H1 (cell line): ENCODE data around the gene MARK4. TPM values are rescaled to one million over a fixed set of nuclear protein-coding genes. Genes with fewer than 3 reads are reported as not detected.

Experiments used
- CTCF ChIA-PET: fragments of 300-600 bp; sonication (Branson Sonifier 250); formaldehyde crosslinking; loops from one replicate; lab custom pipeline; 2021; ENCODE audit not compliant: partially characterized antibody; lab: Charles Lee
- POLR2A ChIA-PET: fragments of 300-600 bp; sonication (Branson Sonifier 250); formaldehyde crosslinking; loops from one replicate; lab custom pipeline; 2021; ENCODE audit warnings: inconsistent platforms; ENCODE audit not compliant: partially characterized antibody; lab: Charles Lee
- DNase-seq, 2 experiments: peaks; one replicate each; pipeline versions ENCODE4 v3.0.0 to v3.0.0-alpha.2; 2010 to 2022; ENCODE audit warnings: low spot score in 2 of 2, low read depth in 1 of 2, mixed read lengths in 1 of 2
- FAIRE-seq: peaks from 2 replicates; lab custom pipeline; 2011; peaks lifted over from hg19 to GRCh38; lab: Jason Lieb, UNC
- H2AFZ ChIP-seq: 2 replicates; pipeline ENCODE4 v1.8.1; 2012; ENCODE audit warnings: low read length, inconsistent platforms
- H2AK5ac ChIP-seq: 2 replicates; pipeline ENCODE4 v1.6.1; 2013; ENCODE audit warnings: low read depth, low read length
- H2BK120ac ChIP-seq: replicated peaks from 2 replicates; pipeline ENCODE3; 2013; ENCODE audit warnings: low read depth, low read length, inconsistent platforms
- H2BK12ac ChIP-seq: 2 replicates; pipeline ENCODE4 v1.6.1; 2013; ENCODE audit warnings: low read depth, low read length
- H2BK15ac ChIP-seq: 2 replicates; pipeline ENCODE4 v1.6.1; 2013; ENCODE audit warnings: low read length
- H2BK20ac ChIP-seq: 2 replicates; pipeline ENCODE4 v1.6.1; 2013; ENCODE audit warnings: low read length
- H2BK5ac ChIP-seq: 2 replicates; pipeline ENCODE4 v1.6.1; 2013; ENCODE audit warnings: low read depth, low read length
- H3K14ac ChIP-seq: 2 replicates; pipeline ENCODE4 v1.6.1; 2013; ENCODE audit warnings: inconsistent platforms; ENCODE audit not compliant: insufficient read length
- H3K18ac ChIP-seq: 2 replicates; pipeline ENCODE4 v1.6.1; 2013; ENCODE audit warnings: low read length; ENCODE audit errors: extremely low read depth
- H3K23ac ChIP-seq: 2 replicates; pipeline ENCODE4 v1.6.1; 2013; ENCODE audit warnings: inconsistent platforms; ENCODE audit not compliant: insufficient read length
- H3K23me2 ChIP-seq: 2 replicates; pipeline ENCODE4 v1.6.1; 2013; ENCODE audit warnings: low read depth, low read length
- H3K27ac ChIP-seq: 2 replicates; pipeline ENCODE4 v1.6.1; 2011; ENCODE audit warnings: low read depth, low read length, inconsistent platforms
- H3K27me3 ChIP-seq, 4 experiments: replicated peaks in 1 of 4; 1 replicate in 1 of 4; 2 replicates in 3 of 4; pipeline versions ENCODE4 v1.6.1 to v1.8.1; 2011 to 2013; ENCODE audit warnings: low read length in 3 of 4, mild to moderate bottlenecking in 3 of 4, inconsistent platforms in 2 of 4, mixed read lengths in 2 of 4, moderate library complexity in 1 of 4; ENCODE audit not compliant: control insufficient read depth in 3 of 4, insufficient read depth in 3 of 4; ENCODE audit errors: extremely low read depth in 1 of 4
- H3K36me3 ChIP-seq, 4 experiments: 2 replicates each; pipeline versions ENCODE4 v1.6.1 to v1.8.1; 2011 to 2013; ENCODE audit warnings: mild to moderate bottlenecking in 4 of 4, low read length in 3 of 4, moderate library complexity in 2 of 4, control low read depth in 1 of 4, inconsistent platforms in 1 of 4; ENCODE audit not compliant: insufficient read depth in 4 of 4, control insufficient read depth in 2 of 4
- H3K4ac ChIP-seq: replicated peaks from 2 replicates; pipeline ENCODE3; 2013; ENCODE audit warnings: low read length, low read depth, mixed read lengths, inconsistent platforms; ENCODE audit not compliant: insufficient read length
- H3K4me1 ChIP-seq, 4 experiments: replicated peaks in 1 of 4; 1 replicate in 1 of 4; 2 replicates in 3 of 4; pipeline versions ENCODE4 v1.6.1 to v1.8.1; 2011 to 2013; ENCODE audit warnings: low read length in 3 of 4, inconsistent platforms in 2 of 4, mixed read lengths in 1 of 4; ENCODE audit not compliant: insufficient read depth in 4 of 4, control insufficient read depth in 3 of 4
- H3K4me2 ChIP-seq, 2 experiments: 2 replicates each; pipeline versions ENCODE4 v1.6.1 to v1.8.1; 2011 to 2013; ENCODE audit warnings: low read depth in 2 of 2, low read length in 2 of 2, control low read depth in 1 of 2, inconsistent platforms in 1 of 2, mild to moderate bottlenecking in 1 of 2; ENCODE audit not compliant: insufficient read depth in 1 of 2
- H3K4me3 ChIP-seq, 4 experiments: fragments of 200-600, 300-600 bp in 1 of 4; sonication (generic), shearing (Covaris generic), sonication (Bioruptor Twin) in 1 of 4; 2 replicates each; pipeline versions ENCODE4 v1.5.1 to v1.8.1; 2011 to 2016; ENCODE audit warnings: low read length in 4 of 4, low read depth in 3 of 4, control low read depth in 2 of 4, inconsistent platforms in 2 of 4, mild to moderate bottlenecking in 2 of 4, mixed read lengths in 1 of 4, moderate library complexity in 1 of 4; ENCODE audit not compliant: insufficient read depth in 2 of 4; ENCODE audit errors: extremely low read depth in 1 of 4
- H3K56ac ChIP-seq: replicated peaks from 2 replicates; pipeline ENCODE3; 2013; ENCODE audit warnings: low read depth, mild to moderate bottlenecking, mixed read lengths, low read length, inconsistent platforms; ENCODE audit not compliant: insufficient read length
- H3K79me1 ChIP-seq: 2 replicates; pipeline ENCODE4 v1.6.1; 2013; ENCODE audit warnings: low read depth, low read length, control low read depth
- H3K79me2 ChIP-seq, 2 experiments: 2 replicates each; pipeline versions ENCODE4 v1.6.1 to v1.8.1; 2012 to 2013; ENCODE audit warnings: low read length in 2 of 2, mild to moderate bottlenecking in 2 of 2, inconsistent platforms in 1 of 2; ENCODE audit not compliant: insufficient read depth in 2 of 2, control insufficient read depth in 1 of 2
- H3K9ac ChIP-seq, 4 experiments: replicated peaks in 1 of 4; 1 replicate in 1 of 4; 2 replicates in 3 of 4; pipeline versions ENCODE4 v1.6.1 to v1.8.1; 2011 to 2013; ENCODE audit warnings: low read depth in 3 of 4, low read length in 3 of 4, control low read depth in 2 of 4, mild to moderate bottlenecking in 2 of 4, moderate library complexity in 2 of 4, inconsistent platforms in 1 of 4; ENCODE audit errors: extremely low read depth in 1 of 4
- H3K9me3 ChIP-seq, 2 experiments: 2 replicates each; pipeline versions ENCODE4 v1.6.1 to v1.8.1; 2012 to 2013; ENCODE audit warnings: mild to moderate bottlenecking in 2 of 2, moderate library complexity in 2 of 2, control low read depth in 1 of 2, inconsistent platforms in 1 of 2, low read depth in 1 of 2, low read length in 1 of 2, mixed read lengths in 1 of 2; ENCODE audit not compliant: insufficient read depth in 2 of 2
- H4K20me1 ChIP-seq, 2 experiments: replicated peaks in 1 of 2; 2 replicates each; pipeline versions ENCODE3 to v1.8.1; 2011 to 2013; ENCODE audit warnings: inconsistent platforms in 2 of 2, low read length in 2 of 2, mild to moderate bottlenecking in 1 of 2; ENCODE audit not compliant: insufficient read depth in 2 of 2, control insufficient read depth in 1 of 2
- H4K5ac ChIP-seq: 2 replicates; pipeline ENCODE4 v1.6.1; 2013; ENCODE audit warnings: low read length, low read depth, mixed read lengths, inconsistent platforms; ENCODE audit not compliant: insufficient read length
- H4K8ac ChIP-seq: 2 replicates; pipeline ENCODE4 v1.8.0; 2013; ENCODE audit warnings: mild to moderate bottlenecking, moderate library complexity, low read length, inconsistent platforms; ENCODE audit not compliant: insufficient read depth; ENCODE audit errors: extremely low read depth
- H4K91ac ChIP-seq: replicated peaks from 2 replicates; pipeline ENCODE3; 2013; ENCODE audit warnings: low read length, mixed read lengths, inconsistent platforms; ENCODE audit not compliant: insufficient read length
- KDM4A ChIP-seq: IDR thresholded peaks from one replicate; pipeline ENCODE4 v1.7.1; 2012; ENCODE audit warnings: low read depth, mild to moderate bottlenecking, moderate library complexity, low read length, inconsistent platforms; ENCODE audit not compliant: severe bottlenecking
- NANOG ChIP-seq: IDR thresholded peaks from 2 replicates; pipeline ENCODE4 v1.6.1; 2011; ENCODE audit warnings: low read length, low read depth, mild to moderate bottlenecking, inconsistent platforms; ENCODE audit not compliant: insufficient read depth, poor library complexity, severe bottlenecking
- PHF8 ChIP-seq: fragments of 200-600 bp; sonication (generic); conservative IDR thresholded peaks from 2 replicates; pipeline ENCODE4 v1.7.1; 2012; ENCODE audit warnings: low read depth, mild to moderate bottlenecking, inconsistent platforms, low read length, moderate library complexity
- WGBS, 2 experiments: shearing (Covaris generic) in 1 of 2; methylation state at CpG; one replicate each; pipeline versions ENCODE4 v1.1.6 to v1.1.7; 2013 to 2015; ENCODE audit warnings: low lambda C conversion rate in 2 of 2, mixed read lengths in 2 of 2, inconsistent platforms in 1 of 2, low coverage in 1 of 2, missing lambda C conversion rate in 1 of 2; ENCODE audit not compliant: insufficient replicate concordance in 2 of 2, insufficient coverage in 1 of 2, insufficient read length in 1 of 2; ENCODE audit errors: extremely low coverage in 1 of 2, missing lambda C conversion rate in 1 of 2; 5-methylcytosine and 5-hydroxymethylcytosine counted together
- polyA plus RNA-seq, 7 experiments: library from polyadenylated mRNA; depleted of rRNA in 3 of 7; stranded (reverse) in 5 of 7; unstranded in 2 of 7; fragments of >200 nt in 5 of 7; fragments of 200-250 nt in 2 of 7; gene quantifications; 1 replicate in 5 of 7; 2 replicates in 1 of 7; 4 replicates in 1 of 7; pipeline versions ENCODE4 v1.2.1 to v1.2.3, GENCODE V29; 2011 to 2013; ENCODE audit warnings: missing spikeins in 2 of 7, mixed read lengths in 2 of 7
- total RNA-seq: library from RNA; stranded (reverse); fragmentation: NEBNext Ultra II Directional; extraction: Animal tissue kit (Norgen Biotek cat#: 25700); gene quantifications from 2 replicates; pipeline ENCODE4 v1.2.1, GENCODE V29; 2021

Gene MARK4
- total and polyA plus RNA-seq, 2 of the 8 experiments (the other 6 are each of a cell fraction or from before 2014, with no cell fraction given), result 12.3 to 49.8 TPM

GRCh38 chr19:45251452-45252354, 632 bp downstream of the MARK4 start:
- H4K91ac ChIP-seq, result no peak overlapping the region
- TF ChIP-seq NANOG, result no peak
- peak; percentile 28 for TF ChIP-seq KDM4A
- TF ChIP-seq PHF8, result 0 out of 2 replicates have a peak, but pooled peaks have one; percentile 24
- peak overlapping the region in 2 of 4 experiments; percentile 23 to 27; a peak in 3 of 7 replicates for H3K9ac ChIP-seq
- H3K4me2 ChIP-seq, result peak overlapping the region; percentile 83 to 89
- no peak overlapping the region for H4K5ac ChIP-seq
- H3K79me2 ChIP-seq, result peaks cover 0 to 26% of the 10 kb centered on the region in 2 experiments; a peak in 2 of 4 replicates
- H3K4me1 ChIP-seq, result peaks cover 0 to 10% (median 0%) of the 10 kb centered on the region in 4 experiments; a peak in 2 of 7 replicates
- H4K8ac ChIP-seq, result peak overlapping the region; percentile 6; the same call in 1 of the 2 replicates
- H2BK20ac ChIP-seq, result no peak overlapping the region
- POLR2A ChIA-PET, result no interaction called here
- peaks cover 13% of the 10 kb centered on the region for H3K79me1 ChIP-seq
- H2AFZ ChIP-seq, result no peak overlapping the region
- H3K23ac ChIP-seq, result no peak overlapping the region
- peaks cover 20 to 23% of the 10 kb centered on the region in 2 experiments for H4K20me1 ChIP-seq
- DNase-seq (peak in 1 of 2 experiments; percentile 71), FAIRE-seq (no peak)
- no peak overlapping the region for H3K4ac ChIP-seq
- H2BK15ac ChIP-seq, result no peak overlapping the region
- H3K36me3 ChIP-seq, result no peaks in the 10 kb centered on the region; a peak in 1 of 8 replicates
- H2BK120ac ChIP-seq, result no peak overlapping the region
- no peak overlapping the region for H2BK5ac ChIP-seq
- H2AK5ac ChIP-seq, result no peak overlapping the region
- no peak overlapping the region for H3K27ac ChIP-seq
- no peak overlapping the region for H3K56ac ChIP-seq
- H3K18ac ChIP-seq, result no peak overlapping the region
- no peak overlapping the region for H3K14ac ChIP-seq
- peaks cover 0 to 10% (median 9%) of the 10 kb centered on the region in 4 experiments; a peak in 5 of 7 replicates for H3K27me3 ChIP-seq
- 50% methylated on average over 7 of the region's 57 CpGs; no CpG with 5 or more reads in 1 of the 2 experiments for WGBS, 2 experiments
- CTCF ChIA-PET, result interaction anchor here (0.8 to 3.3 kb wide), 3 partner anchors 52 to 75 kb away, joined by 3 to 17 read pairs (median 10); no protein-coding TSS in a partner anchor
- no peak overlapping the region for H2BK12ac ChIP-seq
- H3K4me3 ChIP-seq, result peak overlapping the region; percentile 55 to 86 (median 66)
- no peaks in the 10 kb centered on the region for H3K9me3 ChIP-seq
- peaks cover 11% of the 10 kb centered on the region for H3K23me2 ChIP-seq
